HG03442 (cell line): ENCODE results near the gene NDUFAF3.

Experiments
- ATAC-seq: cut with Tn5 transposase; IDR thresholded peaks from one replicate; pipeline ENCODE4 v1.9.1; 2021; ENCODE audit warnings: mild to moderate bottlenecking, moderate library complexity; ENCODE audit not compliant: unreplicated experiment

Gene NDUFAF3

DNA sequence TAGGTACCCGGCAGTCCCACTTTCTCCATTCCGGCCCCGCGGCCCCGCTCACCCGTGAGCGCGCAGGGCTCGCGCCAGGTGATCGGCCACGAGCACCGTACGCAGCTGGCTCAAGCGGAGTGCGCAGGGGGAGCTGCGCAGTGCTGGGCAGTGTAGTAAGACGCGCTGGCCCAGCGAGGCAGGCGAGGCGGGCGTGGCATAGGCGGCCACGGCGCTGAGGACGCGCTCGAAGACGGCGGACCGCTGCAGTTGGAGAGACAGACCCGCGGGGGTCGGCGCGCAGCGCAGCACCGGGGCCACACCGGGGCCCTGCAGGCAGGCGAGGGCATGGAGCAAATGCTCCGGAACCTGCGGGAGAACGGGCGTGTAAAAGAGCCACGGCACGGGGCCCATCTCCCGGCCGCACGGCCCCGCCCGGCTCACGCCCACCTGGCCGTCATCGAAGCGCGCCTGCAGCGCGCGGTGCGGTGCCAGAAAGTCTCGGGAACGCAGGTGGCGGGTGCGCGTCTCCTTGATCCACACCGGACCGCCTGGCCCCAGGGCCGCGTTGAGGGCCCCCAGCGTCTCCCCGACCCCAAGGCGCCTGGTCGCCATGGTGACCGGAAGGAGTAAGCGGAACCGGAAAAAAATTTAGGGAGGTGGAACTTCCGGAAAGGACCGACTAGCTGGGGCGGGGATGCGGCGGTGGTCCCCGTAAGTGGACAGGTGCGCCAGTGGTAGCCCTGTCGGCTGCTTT, 3.8 kb upstream of the NDUFAF3 start, which contains the start of gene DALRD3:
DALRD3 (minus strand) TSS at position 610 of the 736 bp plus-strand sequence; CDS start at position 594, 16 bp downstream.
- ATAC-seq = no peak

DNA sequence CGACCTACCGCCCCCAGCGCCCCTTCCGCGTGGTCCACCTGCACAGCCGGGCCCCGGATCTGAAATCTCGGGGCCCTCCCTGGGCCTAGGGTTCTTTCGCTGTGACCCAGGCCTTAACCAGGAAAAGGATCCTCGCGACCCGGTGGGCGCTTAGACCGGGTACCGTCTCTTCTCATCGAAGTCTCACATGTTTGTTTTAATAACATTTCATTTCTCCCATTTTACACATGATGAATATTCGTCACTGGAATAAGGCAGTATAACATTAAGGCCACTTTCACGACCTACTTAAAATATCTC, 3.3 kb upstream of the NDUFAF3 start:
- ATAC-seq = no peak

DNA sequence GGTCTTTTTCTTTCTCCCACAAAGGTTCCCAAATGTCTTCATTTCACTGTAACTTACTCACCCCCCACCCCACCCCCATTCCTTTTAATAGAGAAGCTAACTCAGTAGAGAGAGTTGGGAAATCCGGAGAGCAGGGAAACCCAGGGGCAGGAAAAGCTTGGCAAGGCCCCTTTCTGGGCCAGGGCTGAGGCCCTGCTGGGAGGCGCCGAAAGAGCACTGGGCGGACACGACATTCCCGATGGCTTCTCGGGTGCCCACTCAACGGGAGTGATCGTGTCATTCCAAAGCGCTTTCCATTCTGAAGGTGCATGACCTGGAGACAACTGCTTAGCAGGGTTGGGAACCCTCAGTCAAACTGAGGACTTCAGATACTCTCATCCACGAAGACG, 2.0 kb upstream of the NDUFAF3 start:
- ATAC-seq = no peak

DNA sequence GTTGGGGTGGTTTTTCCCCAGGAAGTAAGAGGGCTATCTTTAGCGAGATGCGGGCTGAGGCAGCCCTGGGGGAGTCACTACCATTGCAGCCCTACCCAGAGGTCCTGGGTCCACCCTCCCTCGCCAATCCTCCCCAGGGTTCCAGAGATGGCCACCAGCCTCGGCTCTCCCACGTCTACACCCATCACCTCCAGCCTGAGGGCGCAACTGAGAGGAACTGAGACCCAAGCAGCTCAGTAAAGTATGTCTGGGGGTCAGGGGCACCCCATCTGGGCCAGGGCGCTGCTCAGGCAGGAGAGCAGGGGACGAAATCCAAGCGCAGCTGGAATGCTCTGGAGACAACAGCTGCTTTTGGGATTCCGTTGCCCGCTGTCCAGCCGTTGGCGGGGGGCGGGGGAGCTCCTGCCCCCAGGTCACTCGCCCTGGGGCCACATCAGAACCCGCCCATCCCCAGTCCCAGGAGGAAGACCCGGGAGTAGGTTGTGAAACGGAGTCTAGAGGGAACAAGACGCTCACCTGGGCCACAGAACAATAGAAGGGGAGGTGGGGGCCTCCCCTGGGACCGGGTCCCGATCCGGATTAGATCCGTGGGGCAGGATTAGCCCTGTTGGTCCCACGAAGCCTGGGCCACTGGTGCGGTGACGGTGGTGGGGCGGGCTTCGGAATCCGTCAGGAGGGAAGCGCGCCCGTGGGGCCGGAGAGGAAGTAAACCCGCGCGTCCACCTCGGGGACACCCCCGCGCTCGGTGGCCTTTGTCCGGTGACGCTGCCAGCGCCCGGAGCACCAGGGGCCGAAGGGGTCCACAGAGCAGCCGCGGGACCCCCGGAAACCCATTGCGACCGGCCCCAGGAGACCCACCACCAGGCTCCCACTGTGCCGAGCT, 1.4 kb upstream of the NDUFAF3 start:
- no peak for ATAC-seq

DNA sequence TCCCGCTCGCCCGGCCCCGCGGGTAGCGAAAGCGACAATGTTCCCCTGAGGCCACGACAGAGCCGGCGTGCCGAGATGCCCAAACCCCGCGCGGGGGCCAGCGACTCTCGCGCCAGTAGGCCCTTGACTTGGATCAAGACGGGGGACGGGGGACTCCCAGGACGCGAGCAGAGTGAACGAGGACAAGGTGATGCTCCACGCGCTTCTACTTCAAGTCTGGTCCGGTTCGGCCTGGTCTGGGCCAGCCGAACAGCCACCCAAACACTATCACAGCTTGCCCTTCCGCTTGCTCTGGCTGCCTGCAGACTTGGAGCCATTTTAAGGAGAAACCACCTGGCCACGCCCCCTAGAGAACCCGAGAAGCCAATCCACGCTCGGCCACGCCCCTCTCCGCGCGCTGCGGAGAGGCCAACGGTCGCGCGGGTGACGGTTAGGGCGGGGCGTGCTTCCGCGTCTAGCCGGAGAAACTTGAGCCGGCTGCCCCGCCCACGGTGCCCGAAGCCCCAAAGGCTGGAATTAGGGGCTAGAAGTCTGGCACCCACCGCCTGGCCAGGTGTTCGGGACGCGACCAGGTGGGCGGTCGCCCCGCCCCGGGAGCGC, 608 bp upstream of the NDUFAF3 start:
- ATAC-seq = peak; percentile 46

DNA sequence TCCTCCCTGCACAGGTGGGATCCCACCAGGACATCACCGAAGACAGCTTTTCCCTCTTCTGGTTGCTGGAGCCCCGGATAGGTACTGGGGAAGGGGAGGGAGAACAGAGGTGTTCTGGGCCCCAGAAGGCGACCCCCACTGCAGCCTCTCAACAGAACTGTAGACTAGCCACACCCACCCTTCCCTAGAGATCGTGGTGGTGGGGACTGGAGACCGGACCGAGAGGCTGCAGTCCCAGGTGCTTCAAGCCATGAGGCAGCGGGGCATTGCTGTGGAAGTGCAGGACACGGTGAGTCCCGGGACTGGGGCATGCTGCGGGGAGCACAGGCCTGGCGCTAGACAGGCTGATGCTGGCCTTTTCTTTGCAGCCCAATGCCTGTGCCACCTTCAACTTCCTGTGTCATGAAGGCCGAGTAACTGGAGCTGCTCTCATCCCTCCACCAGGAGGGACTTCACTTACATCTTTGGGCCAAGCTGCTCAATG, 809 bp downstream of the NDUFAF3 start:
- ATAC-seq = no peak

DNA sequence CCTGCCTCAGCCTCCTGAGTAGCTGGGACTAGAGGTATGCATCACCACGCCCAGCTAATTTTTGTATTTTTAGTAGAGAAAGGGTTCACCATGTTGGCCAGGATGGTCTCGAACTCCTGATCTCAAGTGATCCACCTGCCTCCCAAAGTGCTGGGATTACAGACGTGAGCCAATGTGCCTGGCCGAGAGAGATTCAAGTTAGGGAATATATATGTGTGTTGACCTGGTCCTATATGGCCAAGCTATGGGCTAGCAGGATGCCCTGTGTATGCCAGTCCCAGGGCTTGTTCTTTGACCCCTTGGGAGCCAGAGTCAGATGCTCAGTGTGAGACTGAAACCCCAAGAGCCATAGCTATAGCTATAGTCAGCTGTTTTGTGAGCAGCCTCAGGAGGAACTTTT, 1.9 kb downstream of the NDUFAF3 start:
- ATAC-seq = no peak

DNA sequence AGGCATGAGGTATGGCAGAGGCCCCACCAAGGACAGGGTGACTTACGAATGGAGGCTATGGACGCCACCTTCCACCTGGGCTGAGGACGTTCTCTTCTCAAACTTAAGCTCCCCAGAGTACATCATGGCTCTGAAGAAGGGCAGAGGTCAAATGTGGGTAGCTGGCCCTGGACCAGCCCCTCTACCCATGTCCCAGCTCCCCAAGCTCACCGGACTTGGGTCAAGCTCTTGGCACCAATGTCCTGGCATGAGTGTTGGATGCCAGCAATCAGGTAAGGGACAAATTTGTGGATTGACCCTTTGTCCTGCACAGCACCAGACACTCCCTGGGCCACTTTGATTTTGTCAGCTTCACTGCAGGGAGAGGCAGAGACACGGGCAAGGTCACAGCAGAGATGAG, 2.5 kb downstream of the NDUFAF3 start:
- no peak for ATAC-seq

DNA sequence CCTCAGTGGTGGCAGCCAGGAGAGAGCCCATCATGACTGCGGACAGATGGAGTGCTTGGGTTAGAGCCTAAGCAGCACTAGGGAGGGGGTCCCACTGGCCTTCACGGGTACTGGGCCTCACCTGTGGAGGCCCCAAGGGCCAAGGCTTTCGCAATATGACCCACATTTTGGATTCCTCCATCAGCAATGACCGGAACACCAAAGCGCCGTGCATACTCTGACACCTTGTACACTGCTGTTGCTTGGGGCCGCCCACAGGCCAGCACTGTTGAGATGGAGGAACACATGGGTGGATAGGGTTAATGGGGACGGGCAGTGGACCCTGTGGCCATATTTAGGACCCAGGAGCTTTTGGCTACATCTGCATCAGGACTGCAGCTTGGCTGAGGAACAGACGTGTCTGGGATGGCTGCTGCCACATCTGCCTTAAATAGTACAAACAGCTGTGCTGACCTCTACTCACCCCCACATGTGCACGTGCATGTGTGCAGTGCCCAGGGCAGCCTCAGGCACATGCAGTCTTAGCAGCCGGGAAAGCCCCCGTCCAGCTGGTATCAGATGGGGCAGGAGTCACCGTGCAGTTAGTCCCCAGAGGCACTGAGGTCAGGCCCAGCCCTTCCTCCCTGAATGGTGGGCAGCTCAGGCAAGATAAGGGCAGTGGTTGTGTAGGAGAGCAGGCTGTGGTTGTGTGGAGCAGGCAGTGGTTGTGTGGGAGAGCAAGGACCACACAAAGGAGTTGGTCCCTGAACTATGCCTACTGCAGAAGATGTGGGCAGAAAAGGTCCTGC, 3.3 kb downstream of the NDUFAF3 start:
- ATAC-seq = no peak

DNA sequence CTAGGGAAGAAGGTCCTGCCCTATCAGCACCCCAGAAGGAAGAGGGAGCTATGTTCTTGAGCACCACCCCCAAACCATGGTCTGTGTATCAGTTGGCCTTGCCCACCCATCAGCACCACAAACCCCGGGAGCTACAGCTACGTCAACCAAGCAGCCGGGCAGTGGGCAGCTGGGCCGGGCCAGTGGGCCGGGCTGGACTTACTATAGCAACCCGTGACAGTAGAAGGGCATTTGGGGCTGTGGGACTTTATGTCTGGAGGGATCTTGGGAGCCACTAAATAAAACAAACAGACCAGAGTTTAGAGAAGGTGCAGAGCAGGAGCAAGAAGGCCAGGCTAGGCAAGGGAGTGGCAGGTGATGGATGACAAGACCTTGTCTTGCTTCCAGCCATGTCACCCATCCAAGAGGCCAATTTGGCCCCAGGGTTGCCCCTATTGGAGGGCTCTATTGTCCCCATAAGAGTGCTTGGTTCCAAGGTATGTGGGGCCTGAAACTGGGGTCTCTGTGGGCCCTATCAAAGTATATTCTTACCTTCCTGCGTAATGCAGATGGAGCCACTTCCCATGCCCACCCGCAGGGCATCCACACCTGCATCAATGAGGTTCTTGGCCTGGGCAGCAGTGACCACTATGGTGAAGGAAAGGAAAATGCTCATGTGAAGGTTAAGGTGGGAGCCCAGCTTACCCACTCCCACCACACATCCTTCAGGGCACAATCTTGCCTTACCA, 4.0 kb downstream of the NDUFAF3 start:
- no peak for ATAC-seq

DNA sequence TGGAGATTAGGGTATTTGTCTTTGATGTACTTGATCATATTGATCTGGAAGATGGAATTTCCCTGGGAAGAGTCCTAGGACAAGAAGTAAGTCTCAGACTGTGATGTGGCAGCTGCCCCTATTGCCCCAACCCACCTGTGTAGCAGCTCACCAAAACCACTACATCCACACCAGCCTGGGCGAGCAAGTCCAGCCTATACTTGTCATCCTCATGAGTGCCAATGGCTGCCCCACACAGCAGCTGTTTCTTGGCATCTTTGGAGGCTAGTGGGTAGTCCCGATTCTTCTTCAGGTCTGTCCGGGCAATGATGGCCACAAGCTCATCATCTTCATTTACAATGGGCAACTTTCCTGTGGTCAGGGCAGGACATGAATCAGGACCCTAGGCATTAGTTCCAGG, 4.6 kb downstream of the NDUFAF3 start:
- no peak for ATAC-seq

DNA sequence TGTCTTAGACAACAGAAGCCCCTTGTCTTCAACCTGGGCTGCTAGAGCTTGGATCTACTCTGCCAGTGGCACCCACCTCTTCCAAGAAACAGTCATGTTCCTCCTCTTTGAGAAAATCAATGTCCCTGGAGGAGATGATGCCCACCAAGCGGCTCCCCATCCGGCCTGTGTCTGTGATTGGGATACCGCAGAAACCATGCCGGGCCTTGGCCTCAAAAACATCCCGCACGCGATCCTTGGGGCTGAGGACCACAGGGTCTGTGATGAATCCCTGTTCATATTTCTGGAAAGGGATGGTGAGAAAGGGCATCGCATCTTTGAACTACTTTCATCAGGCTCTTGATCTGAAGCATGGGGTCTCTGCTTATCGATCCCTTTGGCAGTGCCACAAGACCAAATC, 5.7 kb downstream of the NDUFAF3 start:
- no peak for ATAC-seq

DNA sequence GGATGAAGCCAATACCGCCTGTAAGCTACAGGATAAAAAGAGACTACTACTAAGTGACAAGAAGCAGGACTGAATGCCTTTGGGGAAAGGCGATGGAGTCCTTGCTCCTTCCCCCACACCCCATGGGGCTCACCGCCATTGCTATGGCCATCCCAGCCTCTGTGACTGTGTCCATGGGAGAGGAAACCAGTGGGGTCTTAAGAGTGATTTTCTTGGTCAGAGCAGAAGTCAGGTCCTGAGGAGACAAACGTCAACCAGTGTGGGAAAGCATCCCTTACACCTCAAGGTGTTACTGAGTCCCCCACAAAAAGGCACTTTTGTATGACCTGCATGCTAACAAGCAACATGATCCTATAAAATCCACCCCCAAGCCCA, 6.4 kb downstream of the NDUFAF3 start:
- ATAC-seq = no peak

DNA sequence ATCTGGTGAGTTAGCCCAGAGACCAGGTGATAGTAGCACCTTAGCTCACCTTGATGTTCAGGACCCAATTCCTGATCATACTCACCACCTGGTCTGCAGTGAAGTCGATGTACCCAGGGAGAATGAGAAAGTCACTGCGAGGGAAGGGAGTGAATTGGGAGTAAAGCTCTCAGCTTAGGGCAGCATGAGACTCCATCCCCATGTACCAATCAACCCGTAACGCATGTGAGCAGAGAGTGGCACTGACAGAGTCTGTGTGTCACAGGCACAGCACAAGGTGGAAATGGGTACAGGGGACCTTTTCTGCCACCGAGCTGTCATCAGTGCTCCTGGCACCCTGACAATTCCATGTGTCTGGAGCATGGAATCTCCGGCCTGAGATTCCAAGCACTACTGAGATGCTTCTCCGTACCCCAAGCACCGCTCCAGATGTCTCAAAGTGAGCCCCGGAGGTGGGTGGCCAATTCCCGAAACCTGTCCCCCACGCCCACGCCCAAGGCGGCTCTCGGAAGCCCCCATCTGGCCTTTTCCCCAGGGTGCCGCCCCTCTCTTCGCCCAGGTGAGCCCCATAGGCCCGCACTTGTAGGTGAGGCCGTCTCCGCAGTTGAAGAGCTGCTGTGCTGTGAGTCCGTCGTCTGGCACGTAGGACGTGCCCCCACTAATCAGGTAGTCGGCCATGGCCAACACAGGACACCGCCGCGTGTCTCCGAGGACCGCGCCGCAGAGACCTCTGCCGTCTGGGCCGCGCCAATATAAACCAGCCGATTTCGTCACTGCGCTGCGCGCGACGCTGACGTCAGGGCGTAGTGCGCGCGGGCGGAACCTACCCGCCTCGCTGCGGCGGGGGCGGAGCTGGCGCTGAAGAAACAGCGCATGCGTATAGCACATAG, 7.0 kb downstream of the NDUFAF3 start, which contains the start of gene IMPDH2:
IMPDH2 (minus strand) TSS at position 726 of the 890 bp plus-strand sequence; CDS start at position 678, 48 bp downstream.
- ATAC-seq = peak; percentile 83

DNA sequence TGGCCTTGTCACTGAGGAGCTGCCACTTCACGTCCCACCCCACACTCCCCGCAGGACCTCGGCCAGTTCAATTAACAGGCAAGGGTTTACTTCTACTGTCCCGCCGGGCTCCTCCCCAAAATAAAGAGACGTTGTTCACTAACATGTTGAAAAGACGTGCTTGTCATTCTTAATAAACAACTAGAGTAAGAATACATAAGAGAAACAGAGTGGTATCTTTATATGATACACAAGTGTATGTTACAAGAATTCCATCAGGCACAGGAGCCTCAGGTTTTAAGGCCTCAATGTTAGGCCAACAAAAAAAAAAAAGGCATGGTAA, 7.6 kb downstream of the NDUFAF3 start:
- no peak for ATAC-seq

DNA sequence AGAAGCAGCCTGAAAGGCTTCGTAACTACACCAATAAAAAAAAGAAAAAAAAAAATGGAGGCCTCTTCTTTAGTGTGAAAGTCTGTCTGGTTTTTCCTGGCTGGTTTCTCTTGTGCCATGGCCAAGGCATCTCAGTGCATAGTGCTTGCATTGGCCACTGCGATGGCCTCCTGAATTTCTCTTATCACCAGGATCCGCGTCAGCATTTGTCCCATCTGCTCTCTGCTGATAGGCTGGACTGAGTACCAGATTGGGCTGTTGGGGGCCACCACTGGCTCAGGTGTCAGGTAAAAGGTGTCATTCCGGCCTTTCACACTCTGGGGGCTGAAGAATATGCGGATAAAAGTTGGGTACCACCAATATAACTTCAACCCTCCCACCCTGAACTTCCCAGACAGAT, 8.4 kb downstream of the NDUFAF3 start:
- no peak for ATAC-seq

DNA sequence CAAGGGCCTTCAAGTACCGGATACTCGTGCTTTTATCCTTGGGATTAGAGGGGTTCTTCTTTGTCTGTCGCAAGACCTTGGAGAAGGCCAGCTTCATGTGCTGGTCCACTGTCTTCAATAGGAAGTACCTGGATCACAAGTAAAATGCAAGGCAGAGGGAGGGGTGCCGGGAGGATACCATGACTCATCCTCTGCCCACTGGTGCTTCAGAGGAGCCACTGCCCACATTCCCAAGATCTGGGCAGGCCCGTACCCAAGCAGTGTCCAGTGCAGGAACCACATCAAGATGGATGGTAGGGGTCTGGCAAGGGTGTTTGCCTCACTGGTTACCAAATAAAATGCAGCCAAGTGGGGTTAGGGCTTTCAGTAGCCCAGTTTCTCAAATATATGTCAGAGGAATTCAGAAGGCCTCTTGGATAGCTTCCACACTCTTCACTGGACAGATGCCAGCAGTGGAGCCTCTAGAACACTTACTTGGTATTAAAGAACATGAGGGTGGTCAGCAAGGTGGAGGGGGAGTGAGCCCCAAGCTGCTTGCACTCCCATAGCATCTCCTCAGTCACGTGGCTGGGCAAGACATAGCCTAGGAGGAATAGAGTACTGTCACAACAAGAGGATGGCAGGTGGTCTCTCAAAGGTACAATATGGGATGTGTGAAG, 10.9 kb downstream of the NDUFAF3 start:
- ATAC-seq = no peak

DNA sequence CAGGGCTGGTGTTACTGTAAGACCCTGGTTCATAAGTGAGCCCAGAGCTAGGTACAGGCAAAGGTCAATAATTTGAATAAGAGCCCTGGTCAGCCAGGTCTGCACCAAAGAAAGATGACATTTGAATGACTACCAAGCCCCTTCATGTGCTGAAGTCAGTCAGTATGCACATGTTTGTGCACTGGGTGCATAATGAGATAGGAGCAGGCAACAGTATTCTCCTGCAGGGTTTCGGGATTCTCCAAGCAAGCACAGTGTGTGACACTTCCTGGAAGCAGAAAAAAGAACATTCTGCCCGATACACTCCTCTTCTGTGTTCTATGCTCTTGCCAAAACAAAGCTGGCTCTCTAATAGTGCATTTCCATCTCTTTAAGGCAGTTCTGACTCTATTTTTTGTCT, 12.7 kb downstream of the NDUFAF3 start:
- ATAC-seq = no peak

DNA sequence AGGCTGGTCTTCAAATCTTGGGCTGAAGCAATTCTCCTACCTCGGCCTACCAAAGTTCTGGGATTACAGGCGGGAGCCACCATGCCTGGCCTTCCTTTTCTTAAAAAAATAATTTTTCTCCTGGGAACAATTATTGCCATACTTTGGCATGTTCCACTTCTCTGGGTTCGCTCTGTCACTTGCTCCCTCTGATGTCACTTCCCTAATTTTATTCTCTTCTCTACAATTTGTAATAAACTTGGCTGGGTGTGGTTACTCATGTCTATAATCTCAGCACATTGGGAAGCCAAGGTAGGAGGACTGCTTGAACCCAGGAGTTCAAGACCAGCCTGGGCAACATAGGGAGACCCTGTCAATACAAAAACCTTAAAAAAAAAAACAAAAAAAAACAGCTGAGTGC, 13.4 kb downstream of the NDUFAF3 start:
- no peak for ATAC-seq
